Stimulated activated CD4-positive, alpha-beta T cell treated with anti-CD3 and anti-CD28 coated beads, Interleukin-12 subunit alpha, Interleukin-12 subunit beta, amount 100 ng/mL, for 24 hours (primary cell): ENCODE data around the gene PLPP3.

Experiments
- DNase-seq, 2 experiments: peaks; one replicate each; pipeline ENCODE4 v3.0.0-alpha.2; 2020; ENCODE audit warnings: low read depth in 2 of 2

PLPP3 gene

DNA sequence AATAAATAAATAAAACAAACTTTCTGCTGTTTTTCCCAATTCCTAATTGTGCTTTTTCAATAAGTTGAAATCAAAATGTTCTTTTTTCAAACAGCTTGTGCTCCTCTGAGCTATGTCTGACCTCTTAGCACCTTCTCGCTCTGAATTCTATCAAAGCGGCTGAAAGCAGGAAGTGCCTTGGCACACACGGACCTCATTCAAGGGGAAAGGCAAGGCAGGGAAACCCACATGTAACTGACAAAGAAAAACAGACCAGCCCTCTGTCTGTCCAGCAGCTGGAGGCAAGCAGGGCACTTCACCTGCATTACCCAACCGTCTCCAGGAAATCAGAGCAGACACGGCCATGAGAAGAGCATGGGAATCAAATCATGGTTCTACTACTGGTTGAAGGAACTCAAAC is 56.7 kb downstream of the PLPP3 start:
- no peak for DNase-seq

- DNase-seq = no peak
These were observed 59.3 kb downstream of the PLPP3 start for GRCh38 chr1:56520016-56520601.

DNA sequence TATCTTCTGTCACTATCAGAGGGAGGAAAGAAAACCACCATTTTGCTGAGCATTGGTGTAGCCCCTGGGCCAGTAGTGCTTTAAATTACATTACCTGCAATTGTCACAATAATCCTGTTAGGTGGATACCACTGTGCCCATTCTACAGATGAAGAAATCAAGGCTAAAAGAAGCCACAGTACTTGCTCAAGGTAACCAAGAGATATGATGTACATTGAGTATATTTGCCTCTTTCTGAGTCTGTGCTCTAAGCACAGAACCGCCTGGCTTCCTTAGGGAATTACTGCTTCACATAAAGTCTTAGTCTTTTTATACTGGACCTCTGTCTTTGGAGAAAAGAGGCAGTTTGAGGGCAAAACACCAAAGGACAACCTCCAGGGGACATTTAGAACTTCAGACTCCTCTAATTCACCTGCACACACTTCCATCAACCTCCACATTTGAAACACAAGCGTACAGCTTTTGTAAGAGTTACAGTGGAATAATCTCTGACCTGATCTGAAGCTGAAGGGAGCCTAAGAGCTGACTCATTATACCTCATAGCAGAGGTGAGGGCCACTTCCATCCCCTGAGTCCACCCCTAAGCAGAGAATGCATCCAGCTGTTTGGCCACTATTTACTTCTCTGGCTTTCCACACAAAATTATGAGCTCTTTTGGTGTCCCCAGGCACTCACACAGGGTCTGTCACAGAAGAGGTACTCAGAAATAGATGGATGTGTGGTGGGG is 61.8 kb downstream of the PLPP3 start:
- DNase-seq = no peak

GRCh38 chr1:56516539-56517252 is 62.7 kb downstream of the PLPP3 start:
- no peak for DNase-seq

GRCh38 chr1:56515898-56516538 is 63.3 kb downstream of the PLPP3 start:
- no peak for DNase-seq

- DNase-seq = no peak
These were observed 66.5 kb downstream of the PLPP3 start for GRCh38 chr1:56512724-56513494.

DNA sequence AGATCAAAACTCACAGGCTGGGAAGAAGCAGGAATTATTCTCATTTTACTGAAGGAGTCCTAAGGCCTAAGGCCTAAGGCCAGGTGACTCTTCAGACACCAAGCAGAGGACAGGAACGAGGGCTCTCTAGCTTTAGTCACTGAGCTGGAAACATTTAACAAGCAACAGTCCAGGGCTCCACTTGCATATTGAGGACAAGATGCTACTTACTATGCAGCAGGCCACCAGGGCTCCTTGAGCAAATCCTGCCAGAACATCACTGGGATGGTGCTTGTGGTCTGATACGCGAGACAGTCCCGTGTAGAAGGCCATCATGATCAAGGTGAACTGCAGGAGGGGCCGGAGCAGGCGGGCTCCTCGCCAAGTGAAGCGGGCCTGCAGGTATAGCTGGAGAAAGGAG is 67.6 kb downstream of the PLPP3 start:
- DNase-seq = no peak

DNA sequence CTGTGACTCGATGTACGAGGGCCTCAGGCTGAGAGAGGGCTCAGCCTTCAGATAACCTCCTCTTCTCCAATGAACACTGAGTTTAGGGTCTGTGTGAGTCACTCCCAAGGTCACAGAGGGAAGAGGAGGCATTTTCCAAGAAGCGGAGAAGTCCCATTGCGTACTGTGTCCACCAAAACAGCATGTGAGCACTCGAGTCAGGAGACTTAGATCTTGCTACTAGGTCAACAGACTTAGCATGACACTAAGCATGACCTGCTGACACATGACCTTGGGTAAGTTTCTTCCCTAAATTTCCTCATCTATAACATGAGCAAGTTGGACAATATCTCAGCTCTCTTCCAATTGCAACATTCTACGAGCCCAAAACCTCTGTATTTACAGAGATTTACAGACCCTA is 68.0 kb downstream of the PLPP3 start:
- DNase-seq = no peak

- no peak for DNase-seq
These were observed 68.7 kb downstream of the PLPP3 start for GRCh38 chr1:56510642-56511021.

DNA sequence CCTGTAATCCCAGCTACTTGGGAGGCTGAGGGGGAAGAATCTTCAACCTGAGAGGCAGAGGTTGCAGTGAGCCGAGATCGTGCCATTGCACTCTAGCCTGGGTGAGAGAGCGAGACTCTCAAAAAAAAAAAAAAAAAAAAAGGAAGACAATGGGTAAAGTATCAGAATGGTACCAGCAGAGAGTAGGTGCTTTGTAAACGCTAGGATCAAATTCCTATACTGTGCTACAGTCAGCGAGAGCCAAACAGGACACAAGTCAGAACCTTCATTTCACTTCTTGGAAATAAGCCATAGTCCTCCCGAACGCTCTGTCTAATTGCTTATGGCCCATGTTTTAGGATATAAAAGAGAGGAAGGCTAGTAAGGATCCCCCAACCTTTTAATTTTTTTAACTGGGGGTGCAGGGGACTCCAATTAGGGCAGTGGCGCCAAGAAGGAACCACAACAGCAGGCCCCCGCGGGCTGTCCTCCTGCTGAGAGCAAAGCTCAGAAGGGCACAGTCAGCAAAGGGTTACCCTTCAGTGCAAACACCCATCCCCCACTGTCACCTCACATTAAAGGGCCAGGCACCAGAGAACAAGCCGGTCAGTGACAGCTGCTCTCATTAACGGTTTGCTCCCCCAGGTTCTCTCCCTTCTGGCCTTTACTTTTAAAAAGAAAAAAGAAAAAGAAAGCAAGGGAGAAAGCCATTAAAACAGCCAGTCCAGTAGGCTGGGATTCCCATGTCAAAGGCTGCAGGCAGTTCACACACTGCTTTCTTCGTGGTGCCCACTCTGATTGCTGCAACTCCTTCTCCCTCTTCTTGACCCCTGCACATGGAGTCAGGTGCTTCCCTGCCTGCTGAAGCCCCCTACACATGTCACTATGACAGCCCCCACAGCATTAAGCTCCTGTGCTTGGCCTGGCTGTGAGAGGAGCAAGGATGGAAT is 69.4 kb downstream of the PLPP3 start:
- DNase-seq = no peak

DNA sequence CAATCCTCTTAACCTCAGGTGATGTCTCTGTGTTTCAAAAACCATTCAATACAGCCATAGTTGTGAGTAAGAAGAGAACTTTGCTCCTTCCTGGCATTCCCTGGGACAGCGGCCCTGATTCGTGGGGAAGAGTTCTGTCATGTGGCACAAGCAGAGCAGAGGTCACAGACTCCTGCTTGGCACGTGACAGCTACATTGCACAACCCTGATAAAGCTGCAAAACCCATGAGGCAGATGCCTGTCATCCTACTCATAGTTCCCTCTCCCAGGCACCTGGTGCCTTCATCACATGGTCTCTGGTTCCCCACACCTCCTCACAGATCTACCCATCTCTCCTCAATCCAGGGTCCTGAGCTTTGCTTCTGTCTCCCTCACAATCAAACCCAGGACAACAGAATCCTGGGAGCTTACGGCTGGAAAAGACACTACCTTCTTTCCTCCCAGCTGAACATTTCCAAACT is 70.8 kb downstream of the PLPP3 start:
- no peak for DNase-seq

GRCh38 chr1:56507925-56508522 is 71.3 kb downstream of the PLPP3 start:
- DNase-seq = no peak

- no peak for DNase-seq
These were observed 72.3 kb downstream of the PLPP3 start for GRCh38 chr1:56506951-56507491.

- no peak for DNase-seq
These were observed 73.3 kb downstream of the PLPP3 start for GRCh38 chr1:56505792-56506743.

GRCh38 chr1:56502700-56503245 is 76.6 kb downstream of the PLPP3 start:
- DNase-seq = no peak

DNA sequence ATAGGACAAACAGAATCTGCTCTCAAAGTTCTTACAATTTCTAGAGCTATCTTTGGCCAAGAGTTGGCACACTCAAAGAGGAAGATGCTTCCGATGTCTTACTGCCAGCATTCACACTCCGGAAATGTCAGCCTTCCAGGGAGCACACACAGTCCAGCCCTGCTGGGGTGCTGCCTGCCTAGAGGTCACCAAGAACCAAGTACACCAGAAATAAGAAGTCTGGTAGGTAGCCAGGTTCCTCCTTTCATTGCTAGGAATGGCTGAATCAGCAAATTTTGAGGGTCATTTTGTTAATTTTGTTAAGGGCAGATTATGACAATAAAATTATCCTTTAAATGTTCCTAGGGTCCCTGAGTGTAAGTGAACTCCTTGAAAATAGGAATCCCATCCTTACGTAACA is 77.5 kb downstream of the PLPP3 start:
- DNase-seq = no peak

DNA sequence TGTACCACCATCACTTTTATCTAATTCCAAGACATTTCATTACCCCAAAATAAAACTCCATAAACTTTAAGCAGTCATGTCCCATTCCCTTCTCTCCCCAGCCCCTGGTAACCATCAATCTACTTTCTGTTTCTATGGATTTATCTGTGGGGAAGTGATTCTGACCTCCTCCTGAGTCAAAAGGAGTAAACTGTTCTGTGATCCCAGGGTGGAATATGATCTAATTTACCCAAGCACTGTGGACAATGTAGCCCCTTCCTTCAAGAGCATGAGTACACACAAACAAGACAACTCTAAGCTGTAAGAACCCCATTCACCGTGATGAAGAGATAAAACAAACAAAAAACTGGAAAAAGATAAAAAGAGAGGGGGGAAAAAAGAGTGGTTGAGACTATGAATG is 77.9 kb downstream of the PLPP3 start:
- no peak for DNase-seq
